ENCODE measurements around the gene CCDC92. TPM values are rescaled to one million over a fixed set of nuclear protein-coding genes. Genes with fewer than 3 reads are reported as not detected.

Gene CCDC92
- total RNA-seq, 2 donors from 2014 or later, result 19.7 to 25.1 TPM

DNA sequence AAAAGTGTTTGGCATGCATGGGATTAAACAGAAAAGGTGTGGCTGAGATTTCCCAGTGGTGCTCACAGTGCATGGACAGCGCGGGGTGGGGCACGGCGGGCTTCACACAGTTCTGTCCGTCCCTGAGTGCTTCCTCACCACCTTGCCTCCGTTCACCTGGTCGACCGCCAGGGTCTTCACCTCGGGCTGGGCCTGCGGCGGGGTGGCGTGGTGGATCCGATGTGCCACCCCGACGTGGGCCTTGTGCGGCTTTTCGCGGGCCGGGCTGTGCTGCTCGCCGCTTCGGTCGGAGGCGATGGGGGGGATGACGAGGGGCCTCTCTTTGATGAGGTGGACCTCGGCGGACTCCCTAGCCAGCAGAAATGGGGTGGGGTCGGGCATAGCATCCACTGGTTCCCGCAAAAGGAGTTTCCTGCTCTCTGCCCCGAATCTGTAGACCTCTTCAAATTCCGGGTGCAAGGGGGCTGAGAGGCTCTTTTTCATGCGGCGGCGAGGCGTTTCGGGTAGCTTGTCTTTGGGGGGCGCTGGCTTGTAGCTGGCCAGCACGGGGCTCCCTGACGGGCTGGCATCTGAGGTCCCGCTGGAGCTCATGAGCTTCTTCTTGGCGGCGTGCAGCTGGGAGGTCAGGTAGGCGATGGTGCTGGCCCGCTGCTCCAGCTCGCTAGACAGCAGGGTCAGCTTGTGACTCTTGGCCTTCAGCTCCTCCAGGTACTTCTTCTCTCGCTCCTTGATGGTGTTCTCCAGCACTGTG, 35.5 kb downstream of the CCDC92 start:
- no peak for ATAC-seq

DNA sequence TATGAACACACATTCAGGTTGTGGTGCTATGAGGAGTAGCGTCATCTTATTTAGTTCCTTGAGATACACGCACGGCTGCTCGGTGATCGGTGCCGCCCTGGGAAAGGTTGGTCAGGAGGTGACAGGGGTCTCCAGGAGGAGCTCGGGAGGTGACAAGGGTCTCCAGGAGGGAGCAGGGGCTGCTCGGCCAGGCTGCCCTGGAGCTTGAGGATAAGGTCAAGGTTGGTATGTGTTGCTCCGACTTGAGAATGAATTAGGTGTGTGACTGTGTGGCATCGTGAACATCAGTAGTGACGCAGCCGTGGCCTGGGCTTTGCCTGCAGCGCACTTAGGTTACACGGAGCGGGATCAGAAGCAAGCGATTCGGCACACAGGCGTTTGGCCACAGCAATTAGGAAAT, 36.2 kb downstream of the CCDC92 start:
- peaks cover 0 to 2% of the 10 kb centered on the region in 2 donors for H3K36me3 ChIP-seq (replicated peaks in 1 of 2; ENCODE audit: insufficient read depth in 1 of 2, low read depth in 2 of 2)

More for the DNA sequence above, 35.5 kb downstream of the CCDC92 start:
- DNase-seq, result no peak
- Histone ChIP-seq H3K9me3 (no peaks in the 10 kb centered on the region), H3K4me3 (no peak overlapping the region), H3K36me3 (replicated peaks in 1 of 2; ENCODE audit: insufficient read depth in 1 of 2, low read depth in 2 of 2) (peaks cover 3% of the 10 kb centered on the region in 2 donors), H3K27me3 (no peaks in the 10 kb centered on the region), H3K4me1 (no peaks in the 10 kb centered on the region), H3K27ac (no peak overlapping the region)
- intact Hi-C loops (cut with DNase I), result no loop called here
- TF ChIP-seq, protein P1, sequence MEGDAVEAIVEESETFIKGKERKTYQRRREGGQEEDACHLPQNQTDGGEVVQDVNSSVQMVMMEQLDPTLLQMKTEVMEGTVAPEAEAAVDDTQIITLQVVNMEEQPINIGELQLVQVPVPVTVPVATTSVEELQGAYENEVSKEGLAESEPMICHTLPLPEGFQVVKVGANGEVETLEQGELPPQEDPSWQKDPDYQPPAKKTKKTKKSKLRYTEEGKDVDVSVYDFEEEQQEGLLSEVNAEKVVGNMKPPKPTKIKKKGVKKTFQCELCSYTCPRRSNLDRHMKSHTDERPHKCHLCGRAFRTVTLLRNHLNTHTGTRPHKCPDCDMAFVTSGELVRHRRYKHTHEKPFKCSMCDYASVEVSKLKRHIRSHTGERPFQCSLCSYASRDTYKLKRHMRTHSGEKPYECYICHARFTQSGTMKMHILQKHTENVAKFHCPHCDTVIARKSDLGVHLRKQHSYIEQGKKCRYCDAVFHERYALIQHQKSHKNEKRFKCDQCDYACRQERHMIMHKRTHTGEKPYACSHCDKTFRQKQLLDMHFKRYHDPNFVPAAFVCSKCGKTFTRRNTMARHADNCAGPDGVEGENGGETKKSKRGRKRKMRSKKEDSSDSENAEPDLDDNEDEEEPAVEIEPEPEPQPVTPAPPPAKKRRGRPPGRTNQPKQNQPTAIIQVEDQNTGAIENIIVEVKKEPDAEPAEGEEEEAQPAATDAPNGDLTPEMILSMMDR (IDR thresholded peaks at IDR 0.05), result no peak
- TF ChIP-seq POLR2A (IDR thresholded peaks at IDR 0.05), result no peak
- 89 to 96% methylated on average over 32 to 45 of the region's 46 CpGs for WGBS, 2 donors

DNA sequence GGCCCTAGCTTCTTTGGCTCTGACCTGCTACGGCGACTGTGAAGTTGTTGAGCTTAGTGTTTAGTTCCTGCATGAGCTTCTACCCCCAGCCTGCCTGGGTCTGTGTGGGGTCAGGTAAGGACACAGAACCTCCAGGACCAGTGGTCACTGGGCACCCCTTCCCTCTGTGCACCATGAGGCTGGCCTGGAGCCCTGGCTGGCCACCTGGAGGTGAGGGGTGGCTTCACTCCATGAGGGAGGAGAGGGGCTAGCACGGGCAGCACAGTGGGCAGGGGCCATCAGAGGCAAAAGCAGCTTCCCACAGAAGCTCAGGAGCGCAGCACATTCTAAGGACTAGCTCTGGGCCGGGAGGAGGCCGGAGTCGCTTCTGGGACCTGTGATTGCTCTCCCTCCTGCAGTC, 36.7 kb downstream of the CCDC92 start:
- 83 to 93% methylated on average over 6 to 7 of the region's 7 CpGs for WGBS, 2 donors
- H3K36me3 ChIP-seq (replicated peaks in 1 of 2; ENCODE audit: insufficient read depth in 1 of 2, low read depth in 2 of 2), result peaks cover 0 to 2% of the 10 kb centered on the region in 2 donors

More for the DNA sequence above, 36.2 kb downstream of the CCDC92 start:
- no peak for TF ChIP-seq POLR2A (IDR thresholded peaks at IDR 0.05)
- TF ChIP-seq, protein P1 (IDR thresholded peaks at IDR 0.05), result no peak
- intact Hi-C loops (cut with DNase I), result no loop called here
- Histone ChIP-seq H3K4me3 (no peak overlapping the region), H3K27me3 (no peaks in the 10 kb centered on the region), H3K4me1 (no peaks in the 10 kb centered on the region), H3K27ac (no peak overlapping the region), H3K9me3 (no peaks in the 10 kb centered on the region)
- DNase-seq (no peak), ATAC-seq (no peak)
- WGBS, 2 donors, result 91 to 92% methylated on average over 18 of the region's 18 CpGs

DNA sequence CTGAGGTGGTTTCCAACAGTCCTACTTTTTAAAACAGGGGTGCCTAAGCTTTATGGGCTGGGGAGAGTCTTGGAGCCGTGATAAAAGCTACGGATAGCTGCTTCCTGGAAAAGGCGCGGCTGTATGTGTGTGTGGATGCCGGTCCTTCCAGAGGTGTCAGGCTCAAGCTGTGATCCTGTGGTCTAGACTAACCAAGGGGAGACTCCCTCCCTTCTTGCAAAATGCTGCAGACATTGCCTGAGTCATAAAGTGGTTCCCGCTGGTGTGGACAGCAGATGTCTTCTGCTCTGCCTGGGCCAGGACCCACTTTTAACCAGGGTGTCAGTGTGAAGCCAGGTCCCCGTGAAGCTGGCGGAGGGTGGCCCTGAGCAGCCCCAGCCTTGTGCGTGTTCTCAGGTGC, 37.8 kb downstream of the CCDC92 start:
- ATAC-seq (no peak), DNase-seq (no peak)
- Histone ChIP-seq H3K4me3 (no peak overlapping the region), H3K9me3 (no peaks in the 10 kb centered on the region), H3K27me3 (no peaks in the 10 kb centered on the region), H3K36me3 (replicated peaks in 1 of 2; ENCODE audit: insufficient read depth in 1 of 2, low read depth in 2 of 2) (peaks cover 0 to 2% of the 10 kb centered on the region in 2 donors), H3K4me1 (no peaks in the 10 kb centered on the region), H3K27ac (no peak overlapping the region)
- intact Hi-C loops (cut with DNase I), result no loop called here
- 83 to 91% methylated on average over 9 of the region's 9 CpGs for WGBS, 2 donors
- TF ChIP-seq, protein P1 (IDR thresholded peaks at IDR 0.05), result no peak
- no peak for TF ChIP-seq POLR2A (IDR thresholded peaks at IDR 0.05)

More for the DNA sequence above, 36.7 kb downstream of the CCDC92 start:
- no peak for TF ChIP-seq POLR2A (IDR thresholded peaks at IDR 0.05)
- TF ChIP-seq, protein P1 (IDR thresholded peaks at IDR 0.05), result no peak
- Histone ChIP-seq H3K9me3 (no peaks in the 10 kb centered on the region), H3K4me1 (no peaks in the 10 kb centered on the region), H3K27me3 (no peaks in the 10 kb centered on the region), H3K27ac (no peak overlapping the region), H3K4me3 (no peak overlapping the region)
- intact Hi-C loops (cut with DNase I), result no loop called here
- no peak for ATAC-seq
- DNase-seq, result no peak

Data from body of pancreas (tissue), 4 donors.